ENCODE measurements around the gene KRTAP2-3.
A peak's percentile ranks its signal among the peaks of the same experiment; 100 is the strongest.
"Not testable (repeated sequence)": the region's sequence is repeated elsewhere in the genome, so short reads cannot be mapped to it uniquely, and the experiment has no call there.

Gene KRTAP2-3

DNA sequence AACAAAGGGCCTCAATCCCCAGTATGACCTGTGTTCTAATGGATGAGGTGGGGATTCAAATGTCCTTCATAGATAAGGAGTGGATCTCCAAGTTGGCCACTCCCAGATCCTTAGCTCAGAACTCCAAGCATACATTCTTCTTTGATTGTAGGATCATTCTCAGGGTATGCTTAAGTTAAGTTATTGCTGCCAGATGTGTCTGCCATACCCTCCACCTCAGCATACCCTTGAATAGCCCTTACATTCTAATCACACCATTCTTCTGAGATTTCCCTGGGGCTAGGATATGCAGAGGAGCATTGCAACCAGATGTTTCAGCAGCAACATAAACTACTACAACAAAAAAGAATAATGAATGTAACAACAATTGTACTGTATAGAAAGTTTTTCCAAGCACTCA, 7.4 kb upstream of the KRTAP2-3 start:
- DNase-seq (ENCODE audit: low spot score), result peak; percentile 36

DNA sequence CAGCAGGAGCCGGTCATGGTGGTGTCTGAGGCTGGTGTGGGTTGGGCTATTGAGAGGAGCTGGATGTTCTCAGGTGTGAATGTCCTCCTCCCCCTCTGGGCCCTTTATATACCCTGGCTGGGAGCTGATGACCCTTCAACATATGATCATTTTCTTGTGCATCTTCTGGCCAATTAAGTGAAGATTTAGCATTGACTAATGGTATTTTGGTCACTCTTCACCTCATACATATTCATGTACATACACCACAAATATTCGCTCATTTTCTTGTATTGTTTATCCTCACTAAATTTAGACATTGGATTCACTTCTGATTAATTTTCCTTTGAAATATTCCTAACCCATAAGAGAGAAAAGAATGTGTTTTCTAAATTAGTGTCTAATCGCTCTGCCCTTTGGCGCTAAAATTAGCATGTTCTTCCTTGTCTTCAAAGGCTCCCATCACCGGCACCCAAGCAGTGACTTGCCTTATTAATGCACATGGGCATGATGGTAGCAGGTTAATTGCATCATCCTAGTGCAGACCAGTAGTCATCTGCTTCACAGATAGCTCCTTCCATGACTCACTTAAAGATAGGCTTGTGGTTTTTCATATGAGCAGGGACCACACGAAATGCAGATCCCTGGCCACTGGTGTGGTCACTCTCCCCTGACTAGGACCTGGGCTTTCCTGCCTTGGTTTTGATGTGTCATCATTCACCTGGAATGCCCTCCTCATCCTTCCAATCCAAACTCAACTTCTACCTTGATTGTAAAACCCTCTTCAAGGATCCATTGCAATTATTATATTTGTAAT, 6.1 kb upstream of the KRTAP2-3 start, which contains the start of gene KRTAP2-4:
TSS of gene KRTAP2-4 (minus strand) at position 51 of the 796 bp plus-strand sequence. CDS start at position 17, 34 bp downstream.
- DNase-seq (ENCODE audit: low spot score), result peak; percentile 73

DNA sequence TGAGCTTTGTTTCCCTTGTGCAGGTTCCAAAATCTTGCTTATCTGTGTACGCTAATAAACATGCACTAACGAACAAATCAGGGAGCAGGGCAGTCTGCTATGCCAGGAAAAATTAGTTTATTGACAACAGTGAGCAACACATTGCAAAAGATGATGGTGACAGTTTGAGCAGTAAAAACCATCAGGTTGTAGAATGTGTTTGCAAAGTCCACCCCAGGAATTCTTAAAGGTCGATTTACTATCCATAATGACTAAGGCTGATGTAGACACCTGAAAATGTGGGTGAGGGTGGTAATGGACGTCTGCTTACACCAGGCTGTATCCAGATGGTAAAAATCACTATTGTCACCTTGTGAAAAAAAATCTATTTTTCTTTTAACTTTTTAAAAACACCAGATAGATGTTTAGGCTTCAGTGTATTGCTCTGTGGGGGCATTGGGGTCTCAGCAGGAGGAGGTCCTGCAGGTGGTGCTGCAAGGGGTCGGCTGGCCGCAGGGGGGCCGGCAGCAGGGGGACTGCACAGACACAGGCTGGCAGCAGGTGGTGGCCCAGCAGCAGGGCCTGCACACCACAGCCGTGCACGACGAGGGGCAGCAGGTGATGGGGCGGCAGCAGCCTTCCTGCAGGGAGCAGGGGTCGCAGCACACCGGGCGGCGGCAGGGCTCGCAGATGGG, 5.2 kb upstream of the KRTAP2-3 start:
- DNase-seq (ENCODE audit: low spot score), result not testable (repeated sequence)

DNA sequence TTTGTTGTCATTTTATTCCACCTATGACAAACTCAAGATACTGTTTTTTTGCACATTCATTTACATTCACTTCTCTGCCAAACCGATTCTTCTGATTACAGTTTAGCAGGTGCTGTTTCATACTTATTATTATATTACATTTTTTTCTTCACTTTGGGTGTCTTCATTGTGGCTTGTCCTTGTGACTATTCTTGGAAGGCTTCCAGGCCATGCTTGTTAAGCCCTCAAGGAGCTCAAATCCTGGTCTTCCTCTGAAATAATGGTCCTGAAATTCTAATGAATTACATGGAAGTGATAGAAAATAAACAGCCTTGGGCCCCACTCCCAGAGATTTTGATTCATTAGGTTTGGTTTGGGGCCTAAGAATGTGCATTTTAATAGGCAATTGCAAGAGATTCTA, 4.4 kb upstream of the KRTAP2-3 start:
- no peak for DNase-seq (ENCODE audit: low spot score)

DNA sequence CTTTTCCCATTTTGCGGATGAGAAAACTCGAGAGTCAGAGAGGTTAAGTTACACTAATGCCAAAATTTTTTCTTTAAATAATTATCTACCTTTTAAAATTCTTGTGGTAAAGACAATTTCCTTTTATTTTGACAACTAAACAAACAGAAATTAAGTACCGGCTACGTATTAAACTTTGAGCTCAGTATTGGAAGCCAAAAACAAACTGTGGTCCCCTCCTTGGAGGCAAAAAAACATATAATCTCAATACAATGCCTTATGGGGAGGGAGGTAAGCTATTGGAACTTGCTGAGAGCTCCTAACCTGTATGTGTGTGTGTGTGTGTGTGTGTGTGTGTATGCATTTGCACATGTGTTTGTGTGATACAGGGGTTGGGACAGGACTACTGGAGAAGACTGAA, 3.5 kb upstream of the KRTAP2-3 start:
- no peak for DNase-seq (ENCODE audit: low spot score)

DNA sequence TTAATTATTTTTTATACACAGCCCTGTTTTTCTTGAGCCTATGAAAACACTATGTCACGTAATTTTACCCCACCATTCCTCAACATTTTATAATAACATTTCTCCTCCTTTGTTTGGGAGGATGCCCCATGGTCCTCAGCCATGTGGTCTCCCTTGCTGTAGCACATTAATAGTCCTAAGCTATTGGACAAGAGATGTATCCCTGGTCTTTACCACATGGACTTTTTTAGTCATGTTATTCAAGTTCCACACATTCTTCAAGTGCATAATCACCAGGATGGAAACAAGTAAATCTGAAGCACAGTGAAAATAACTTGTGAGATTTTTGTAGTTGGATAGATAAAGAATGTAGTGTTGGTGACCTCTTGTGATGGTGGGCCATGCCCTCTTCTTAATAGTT, 2.0 kb upstream of the KRTAP2-3 start:
- peak; percentile 73 for DNase-seq (ENCODE audit: low spot score)

DNA sequence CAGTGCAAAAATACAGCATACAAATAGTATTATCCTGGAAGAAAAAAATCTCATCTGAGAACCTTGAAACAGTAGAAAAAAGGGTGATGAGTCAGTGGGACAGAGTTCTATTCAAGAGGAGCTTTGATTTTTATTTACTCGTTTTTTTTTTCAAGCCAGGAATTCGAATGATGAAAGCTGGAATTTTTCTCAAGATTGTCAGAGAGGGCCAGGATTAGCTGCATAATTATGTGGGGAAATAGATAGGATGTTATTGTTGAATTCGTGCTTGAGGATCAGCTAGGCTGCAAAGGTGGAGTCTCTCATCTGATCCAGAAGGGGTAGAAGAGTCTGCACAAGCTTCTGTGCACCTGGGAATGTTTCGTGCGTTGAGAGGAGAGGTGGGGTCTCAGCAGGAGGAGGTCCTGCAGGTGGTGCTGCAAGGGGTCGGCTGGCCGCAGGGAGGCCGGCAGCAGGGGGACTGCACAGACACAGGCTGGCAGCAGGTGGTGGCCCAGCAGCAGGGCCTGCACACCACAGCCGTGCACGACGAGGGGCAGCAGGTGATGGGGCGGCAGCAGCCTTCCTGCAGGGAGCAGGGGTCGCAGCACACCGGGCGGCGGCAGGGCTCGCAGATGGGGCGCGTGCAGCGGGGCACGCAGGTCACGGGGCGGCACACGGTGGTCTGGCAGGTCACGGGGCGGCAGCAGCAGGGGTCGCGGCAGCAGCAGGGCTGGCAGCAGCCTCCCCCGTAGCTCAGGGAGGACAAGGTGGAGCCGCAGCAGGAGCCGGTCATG, 450 bp downstream of the KRTAP2-3 start:
- DNase-seq (ENCODE audit: low spot score), result peak; percentile 66

DNA sequence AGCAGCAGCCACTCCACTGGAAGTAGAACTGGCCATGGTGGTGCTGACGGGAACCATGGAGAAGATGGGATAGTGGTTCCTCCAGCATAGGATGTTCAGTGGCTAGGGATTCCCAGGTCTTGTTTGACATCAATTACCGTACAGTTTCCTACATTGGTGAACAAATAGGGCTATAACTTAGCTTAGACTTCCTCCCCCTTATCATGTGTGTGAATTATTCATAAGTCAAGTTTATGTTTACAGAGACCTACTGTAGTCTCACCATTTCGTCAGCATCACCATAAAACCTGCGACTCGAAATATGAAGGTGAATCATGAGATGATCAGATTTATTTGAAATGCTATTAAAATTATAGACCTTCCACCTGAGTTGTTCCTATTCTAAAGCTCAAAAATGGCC, 1.2 kb downstream of the KRTAP2-3 start:
- DNase-seq (ENCODE audit: low spot score), result no peak

DNA sequence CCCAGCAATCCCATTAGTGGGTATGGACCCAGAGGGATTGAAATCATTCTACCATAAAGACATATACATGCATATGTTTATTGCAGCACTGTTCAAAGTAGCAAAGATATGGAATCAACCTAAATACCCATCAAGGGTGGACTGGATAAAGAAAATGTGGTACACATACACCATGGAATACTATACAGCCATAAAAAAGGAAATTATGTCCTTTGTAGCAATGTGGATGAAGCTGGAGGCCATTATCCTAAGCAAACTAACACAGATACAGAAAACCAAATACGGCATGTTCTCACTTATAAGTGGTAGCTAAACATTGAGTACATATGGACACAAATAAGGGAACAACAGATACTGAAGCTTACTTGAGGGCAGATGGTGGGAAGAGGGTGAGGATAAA, 2.4 kb downstream of the KRTAP2-3 start:
- no peak for DNase-seq (ENCODE audit: low spot score)

DNA sequence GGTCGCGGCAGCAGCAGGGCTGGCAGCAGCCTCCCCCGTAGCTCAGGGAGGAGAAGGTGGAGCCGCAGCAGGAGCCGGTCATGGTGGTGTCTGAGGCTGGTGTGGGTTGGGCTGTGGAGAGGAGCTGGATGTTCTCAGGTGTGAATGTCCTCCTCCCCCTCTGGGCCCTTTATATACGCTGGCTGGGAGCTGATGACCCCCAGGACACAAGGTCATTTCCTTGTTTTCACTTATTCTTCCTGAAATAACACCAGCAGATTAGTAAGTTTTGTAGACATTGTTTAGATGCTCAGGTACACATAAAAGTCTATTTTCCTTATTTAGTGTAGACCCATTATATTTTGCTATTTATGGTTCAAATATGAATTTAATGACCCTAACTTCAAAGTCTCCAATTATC, 4.8 kb downstream of the KRTAP2-3 start, which contains the start of gene KRTAP2-2:
TSS of gene KRTAP2-2 (minus strand) at position 101 of the 400 bp plus-strand sequence. CDS start at position 82, 19 bp downstream.
- DNase-seq (ENCODE audit: low spot score), result not testable (repeated sequence)

DNA sequence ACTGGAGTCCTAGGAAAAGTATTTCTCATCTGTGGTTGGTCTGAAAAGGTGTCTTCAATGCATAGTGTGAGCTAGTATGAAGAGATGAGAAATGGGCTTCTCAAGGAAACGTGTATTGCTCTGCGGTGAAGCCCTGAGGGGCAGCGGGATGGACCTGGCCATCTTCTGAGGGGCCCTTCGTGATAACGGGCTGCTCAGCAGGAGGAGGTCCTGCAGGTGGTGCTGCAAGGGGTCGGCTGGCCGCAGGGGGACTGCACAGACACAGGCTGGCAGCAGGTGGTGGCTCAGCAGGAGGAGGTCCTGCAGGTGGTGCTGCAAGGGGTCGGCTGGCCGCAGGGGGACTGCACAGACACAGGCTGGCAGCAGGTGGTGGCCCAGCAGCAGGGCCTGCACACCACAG, 5.4 kb downstream of the KRTAP2-3 start:
- not testable (repeated sequence) for DNase-seq (ENCODE audit: low spot score)

DNA sequence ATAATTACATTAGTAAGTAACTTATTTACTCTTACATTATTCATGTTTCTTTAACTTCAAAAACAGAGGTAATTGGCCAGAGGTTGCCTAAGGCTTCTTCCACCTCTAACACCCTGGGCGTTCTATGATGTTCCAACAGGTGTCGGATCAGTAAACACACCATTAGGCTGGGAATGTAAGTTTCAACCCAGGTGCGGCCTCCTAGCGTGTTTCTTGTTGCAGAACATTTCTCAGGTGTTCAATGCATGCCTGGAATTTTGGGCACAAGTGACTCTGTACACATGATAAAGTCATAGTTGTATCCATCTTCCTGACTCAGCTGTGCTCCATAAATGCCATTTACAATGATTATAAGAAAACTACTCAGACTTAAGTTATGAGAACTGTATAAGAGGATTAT, 5.9 kb downstream of the KRTAP2-3 start:
- no peak for DNase-seq (ENCODE audit: low spot score)

DNA sequence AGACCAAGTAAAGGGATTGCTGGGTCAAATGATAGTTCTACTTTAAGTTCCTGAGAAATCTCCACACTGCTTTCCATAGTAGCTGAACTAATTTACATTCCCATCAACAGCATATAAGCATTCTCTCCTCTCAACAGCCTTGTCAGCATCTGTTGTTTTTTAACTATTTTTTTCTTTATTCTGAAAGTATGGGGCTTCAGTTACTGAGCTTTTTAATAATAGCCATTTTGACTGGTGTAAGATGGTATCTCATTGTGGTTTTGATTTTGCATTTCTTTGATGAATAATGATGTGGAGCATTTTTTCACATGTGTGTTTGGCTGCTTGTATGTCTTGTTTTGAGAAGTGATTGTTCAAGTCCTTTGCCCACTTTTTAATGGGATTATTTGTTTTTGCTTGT, 7.3 kb downstream of the KRTAP2-3 start:
- DNase-seq (ENCODE audit: low spot score), result no peak

DNA sequence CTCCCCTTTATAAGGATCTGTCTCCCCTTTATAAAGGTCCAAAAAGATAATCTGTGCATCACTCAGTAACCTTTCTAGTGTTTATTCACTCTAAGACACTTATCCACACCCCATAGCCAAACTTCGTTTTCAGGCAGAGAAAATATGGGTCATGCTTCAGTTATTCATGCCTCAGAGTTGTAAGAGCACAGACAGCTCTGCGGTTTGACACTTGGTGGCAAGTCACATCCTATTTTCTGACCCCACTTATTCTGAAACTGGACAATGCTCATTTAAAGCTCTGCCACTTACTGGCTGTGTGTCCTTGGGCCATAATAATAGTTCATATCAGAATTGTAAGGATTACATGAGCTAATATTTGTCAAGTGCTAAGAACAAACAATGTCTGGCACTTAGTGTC, 10.8 kb downstream of the KRTAP2-3 start:
- DNase-seq (ENCODE audit: low spot score), result peak; percentile 42

DNA sequence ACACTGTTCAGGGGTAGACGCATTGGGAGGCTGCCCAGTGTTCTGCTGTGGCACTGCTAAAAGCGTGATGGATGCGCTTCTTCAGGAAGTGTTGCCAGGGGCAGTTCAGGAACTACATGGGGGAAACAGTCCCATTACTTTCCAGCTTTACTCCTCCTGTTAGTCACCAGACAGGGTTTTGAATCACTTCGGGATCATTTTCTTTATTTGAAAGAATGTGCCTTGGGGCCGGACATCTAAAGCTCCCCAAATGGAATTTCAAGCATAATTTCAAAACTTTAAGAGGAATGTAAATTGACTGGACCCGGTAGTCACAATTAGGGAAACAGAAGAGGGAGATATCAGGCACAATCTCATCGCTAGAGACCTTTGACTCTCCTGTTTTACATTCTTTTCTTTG, 11.5 kb downstream of the KRTAP2-3 start:
- DNase-seq (ENCODE audit: low spot score), result peak; percentile 70

DNA sequence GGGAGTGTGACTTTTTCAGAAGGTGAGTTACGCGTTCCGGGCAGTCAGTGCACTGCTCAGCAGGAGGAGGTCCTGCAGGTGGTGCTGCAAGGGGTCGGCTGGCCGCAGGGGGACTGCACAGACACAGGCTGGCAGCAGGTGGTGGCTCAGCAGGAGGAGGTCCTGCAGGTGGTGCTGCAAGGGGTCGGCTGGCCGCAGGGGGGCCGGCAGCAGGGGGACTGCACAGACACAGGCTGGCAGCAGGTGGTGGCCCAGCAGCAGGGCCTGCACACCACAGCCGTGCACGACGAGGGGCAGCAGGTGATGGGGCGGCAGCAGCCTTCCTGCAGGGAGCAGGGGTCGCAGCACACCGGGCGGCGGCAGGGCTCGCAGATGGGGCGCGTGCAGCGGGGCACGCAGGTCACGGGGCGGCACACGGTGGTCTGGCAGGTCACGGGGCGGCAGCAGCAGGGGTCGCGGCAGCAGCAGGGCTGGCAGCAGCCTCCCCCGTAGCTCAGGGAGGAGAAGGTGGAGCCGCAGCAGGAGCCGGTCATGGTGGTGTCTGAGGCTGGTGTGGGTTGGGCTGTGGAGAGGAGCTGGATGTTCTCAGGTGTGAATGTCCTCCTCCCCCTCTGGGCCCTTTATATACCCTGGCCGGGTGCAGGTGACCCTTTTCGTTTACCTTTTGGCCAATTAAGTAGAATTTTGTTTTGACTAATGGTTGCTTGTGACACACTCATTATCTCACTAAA, 13.0 kb downstream of the KRTAP2-3 start, which contains the start of gene KRTAP2-1:
TSS of gene KRTAP2-1 (minus strand) at position 582 of the 731 bp plus-strand sequence. CDS start at position 533, 49 bp downstream.
- not testable (repeated sequence) for DNase-seq (ENCODE audit: low spot score)

DNA sequence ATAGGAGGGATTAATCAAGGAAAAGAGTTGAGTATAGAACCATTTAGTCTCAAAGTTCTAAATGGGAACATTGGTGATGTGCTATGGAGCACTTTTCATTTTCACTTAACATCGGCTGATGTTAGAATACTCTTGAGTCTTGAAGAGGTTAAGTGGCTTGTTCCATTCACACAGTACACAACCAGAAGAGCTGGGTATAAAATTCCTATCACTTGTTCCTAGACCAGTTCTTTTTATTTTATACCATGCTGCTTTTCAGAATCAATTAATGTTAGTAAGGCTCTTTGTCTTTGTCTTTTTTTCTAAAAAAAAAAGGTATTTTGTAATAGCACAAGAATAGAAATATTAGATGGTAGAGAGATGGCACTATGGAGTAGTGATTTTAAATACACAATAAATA, 17.0 kb downstream of the KRTAP2-3 start:
- DNase-seq (ENCODE audit: low spot score), result no peak

DNA sequence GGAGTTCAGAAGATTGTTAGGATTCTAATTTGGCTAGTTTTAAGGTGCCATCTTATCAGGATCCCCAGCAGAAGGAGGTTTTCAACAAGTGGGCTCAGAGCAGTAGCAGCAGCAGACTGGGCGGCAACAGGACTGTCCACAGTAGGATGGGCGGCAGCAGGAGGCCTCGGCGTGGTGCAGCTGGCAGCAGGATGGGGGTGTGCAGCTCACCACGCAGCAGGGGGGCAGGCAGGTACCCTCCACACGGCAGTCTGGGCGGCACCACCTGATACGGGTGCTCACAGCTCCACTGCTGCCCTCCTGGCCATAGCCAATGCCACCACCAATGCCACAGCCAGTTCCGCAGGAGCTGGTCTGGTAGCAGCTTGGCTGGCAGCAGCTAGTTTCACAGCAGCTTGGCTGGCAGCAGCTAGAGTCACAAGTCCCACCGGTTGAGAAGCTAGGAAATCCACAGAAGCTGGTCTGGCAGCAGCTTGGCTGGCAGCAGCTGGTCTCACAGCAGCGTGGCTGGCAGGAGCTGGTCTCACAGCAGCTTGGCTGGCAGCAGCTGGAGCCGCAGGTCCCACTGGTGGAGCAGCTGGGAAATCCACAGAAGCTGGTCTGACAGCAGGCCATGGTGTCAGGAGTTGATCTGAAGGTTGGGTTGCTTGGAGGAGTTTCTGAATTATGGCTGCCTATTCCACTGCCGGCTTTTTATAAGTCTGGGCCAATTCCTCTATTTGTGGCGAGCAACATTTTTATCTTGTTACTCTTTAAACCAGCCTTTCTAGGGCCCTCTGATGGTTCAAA, 18.9 kb downstream of the KRTAP2-3 start, which contains the start of gene KRTAP1-1:
TSS of gene KRTAP1-1 (minus strand) at position 668 of the 789 bp plus-strand sequence. CDS start at position 615, 53 bp downstream.
- DNase-seq (ENCODE audit: low spot score), result peak; percentile 43

DNA sequence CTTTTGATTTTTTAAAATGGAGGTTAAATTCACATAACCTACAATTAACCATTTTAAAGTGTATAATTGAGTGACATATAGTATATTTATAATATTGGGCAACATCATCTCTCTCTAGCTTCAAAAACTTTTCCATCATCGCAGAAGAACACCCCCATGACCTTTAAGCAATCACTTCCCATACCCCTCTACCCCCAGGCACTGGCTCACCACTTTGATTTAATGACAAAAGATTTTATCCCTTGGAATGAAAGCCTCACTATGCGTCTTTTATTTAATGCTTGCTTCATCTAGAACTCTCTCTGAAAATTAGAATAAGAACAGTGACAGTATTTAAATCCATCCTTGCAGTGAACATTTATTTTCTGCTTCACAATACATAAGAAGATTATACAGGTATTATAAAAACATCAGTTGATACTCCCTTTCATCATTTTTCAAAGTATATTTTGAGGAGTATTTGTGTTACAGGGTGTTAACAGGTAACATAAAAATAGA, 22.0 kb downstream of the KRTAP2-3 start:
- DNase-seq (ENCODE audit: low spot score), result no peak

DNA sequence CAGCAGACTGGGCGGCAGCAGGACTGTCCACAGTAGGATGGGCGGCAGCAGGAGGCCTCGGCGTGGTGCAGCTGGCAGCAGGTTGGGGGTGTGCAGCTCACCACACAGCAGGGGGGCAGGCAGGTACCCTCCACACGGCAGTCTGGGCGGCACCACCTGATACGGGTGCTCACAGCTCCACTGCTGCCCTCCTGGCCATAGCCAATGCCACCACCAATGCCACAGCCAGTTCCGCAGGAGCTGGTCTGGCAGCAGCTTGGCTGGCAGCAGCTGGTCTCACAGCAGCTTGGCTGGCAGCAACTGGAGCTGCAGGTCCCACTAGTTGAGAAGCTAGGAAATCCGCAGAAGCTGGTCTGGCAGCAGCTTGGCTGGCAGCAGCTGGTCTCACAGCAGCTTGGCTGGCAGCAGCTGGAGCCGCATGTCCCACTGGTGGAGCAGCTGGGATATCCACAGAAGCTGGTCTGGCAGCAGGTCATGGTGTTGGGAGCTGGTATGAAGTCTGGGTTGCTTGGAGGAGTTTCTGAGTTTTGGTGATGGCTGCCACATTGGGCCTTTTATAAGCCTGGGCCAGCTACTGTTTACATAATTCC, 25.5 kb downstream of the KRTAP2-3 start, which contains the start of gene KRTAP1-3:
TSS of gene KRTAP1-3 (minus strand) at position 529 of the 590 bp plus-strand sequence. CDS start at position 476, 53 bp downstream.
- DNase-seq (ENCODE audit: low spot score), result not testable (repeated sequence)

All from GM03348 (cell line).